Breast epithelium (tissue), 4 donors: ENCODE results near the gene PRKAA1. TPM values are rescaled to one million over a fixed set of nuclear protein-coding genes. Genes with fewer than 3 reads are reported as not detected.

Source experiments
- DNase-seq, 2 donors: peaks; one replicate each; pipeline ENCODE4 v3.0.0-alpha.2; 2019; ENCODE audit warnings: low spot score in 2 of 2
- H3K27ac ChIP-seq, 2 donors: fragments of 200-600 bp; sonication (generic) in 1 of 2; one replicate each; pipeline ENCODE4 v1.5.1; 2016 to 2019; ENCODE audit warnings: mild to moderate bottlenecking in 1 of 2
- H3K27me3 ChIP-seq, 2 donors: fragments of 200-600 bp; sonication (generic) in 1 of 2; one replicate each; pipeline versions ENCODE4 v1.5.1 to v1.6.0; 2017 to 2019; ENCODE audit warnings: control low read depth in 1 of 2, mild to moderate bottlenecking in 1 of 2
- H3K36me3 ChIP-seq: fragments of 200-600 bp; one replicate; pipeline ENCODE4 v1.5.1; 2019
- H3K4me1 ChIP-seq, 2 donors: fragments of 200-600 bp; sonication (generic); one replicate each; pipeline ENCODE4 v1.5.1; 2016 to 2019; ENCODE audit warnings: control low read depth in 1 of 2
- H3K4me3 ChIP-seq, 3 donors: fragments of 200-600 bp; sonication (generic); 1 replicate in 2 of 3; 2 replicates in 1 of 3; pipeline ENCODE4 v1.5.1; 2016 to 2019; ENCODE audit warnings: mild to moderate bottlenecking in 3 of 3, moderate library complexity in 2 of 3
- H3K9me3 ChIP-seq, 2 donors: fragments of 200-600 bp; sonication (generic) in 1 of 2; one replicate each; pipeline ENCODE4 v1.5.1; 2016 to 2019; ENCODE audit warnings: control low read depth in 1 of 2
- CTCF ChIP-seq, 3 donors: fragments of 450-650 bp; IDR thresholded peaks; one replicate each; pipeline ENCODE4 v1.5.1; 2016 to 2017; ENCODE audit warnings: antibody characterized with exemption in 3 of 3, mild to moderate bottlenecking in 3 of 3, moderate library complexity in 3 of 3
- POLR2A ChIP-seq: fragments of 450-650 bp; IDR thresholded peaks from one replicate; pipeline ENCODE4 v1.6.1; 2016; ENCODE audit warnings: antibody characterized with exemption, mild to moderate bottlenecking, moderate library complexity
- POLR2AphosphoS5 ChIP-seq, 3 donors: sonication (generic); formaldehyde crosslinking; IDR thresholded peaks; one replicate each; pipeline ENCODE4 v1.6.1; 2017; ENCODE audit warnings: antibody characterized with exemption in 3 of 3
- intact Hi-C: fragments of 100-400 bp; cut with DNase I; formaldehyde crosslinking; loops from one replicate; pipeline ENCODE4 v1.15.1; 2023; ENCODE audit warnings: low total_unique reads
- total RNA-seq, 3 donors: library from RNA; depleted of rRNA; stranded (reverse); fragments of >200 nt; gene quantifications; one replicate each; pipeline ENCODE4 v1.1.0, GENCODE V29; 2016

Gene PRKAA1
- total RNA-seq, 3 donors from 2014 or later, result 100 to 134 (median 112) TPM

DNA sequence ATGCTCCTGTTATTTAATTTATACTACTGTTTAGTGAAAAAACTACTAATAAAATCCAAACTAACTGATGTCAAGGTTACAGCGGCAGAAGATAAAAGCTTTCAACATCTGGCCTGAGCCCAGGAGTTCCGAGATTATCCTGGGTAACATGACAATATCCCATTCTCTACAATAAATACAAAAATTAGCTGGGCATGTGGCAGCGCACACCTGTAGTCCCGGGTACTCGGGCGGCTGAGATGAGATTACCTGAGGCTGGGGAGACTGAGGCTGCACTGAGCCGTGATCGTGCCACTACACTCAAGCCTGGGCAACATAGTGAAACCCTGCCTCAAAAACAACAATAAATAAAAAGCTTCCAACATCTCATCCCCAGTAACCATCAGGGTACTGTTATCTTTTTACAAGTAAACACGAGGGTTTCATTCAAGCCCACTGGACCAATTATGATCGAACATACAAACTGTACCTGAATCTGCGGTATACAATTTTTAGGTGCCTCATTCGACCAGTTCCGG lies 35.6 kb upstream of the PRKAA1 start:
- Histone ChIP-seq H3K4me3 (peak overlapping the region; percentile 74 to 88 (median 75)), H3K9me3 (no peaks in the 10 kb centered on the region), H3K27me3 (no peaks in the 10 kb centered on the region), H3K4me1 (peaks cover 0 to 8% of the 10 kb centered on the region in 2 donors), H3K27ac (peak overlapping the region; percentile 97 to 99), H3K36me3 (no peaks in the 10 kb centered on the region)
- intact Hi-C loops, result no loop called here
- DNase-seq, result no peak
- TF ChIP-seq CTCF (IDR thresholded peaks at IDR 0.05) (no peak), POLR2AphosphoS5 (IDR thresholded peaks at IDR 0.05) (no peak), POLR2A (no peak)

GRCh38 chr5:40832345-40832744 lies 34.2 kb upstream of the PRKAA1 start:
- peaks cover 4% of the 10 kb centered on the region for H3K36me3 ChIP-seq
- no peak overlapping the region for H3K4me3 ChIP-seq
- intact Hi-C loops, result no loop called here

GRCh38 chr5:40831346-40832210 lies 33.4 kb upstream of the PRKAA1 start:
- H3K36me3 ChIP-seq, result peaks cover 4% of the 10 kb centered on the region
- no peak for TF ChIP-seq POLR2A
- TF ChIP-seq POLR2AphosphoS5 (IDR thresholded peaks at IDR 0.05), result no peak
- TF ChIP-seq CTCF (IDR thresholded peaks at IDR 0.05), result no peak
- no peak overlapping the region for H3K4me3 ChIP-seq
- H3K27ac ChIP-seq, result no peak overlapping the region
- intact Hi-C loops, result no loop called here
- H3K4me1 ChIP-seq, result peaks cover 0 to 8% of the 10 kb centered on the region in 2 donors
- DNase-seq, result no peak
- H3K9me3 ChIP-seq, result no peaks in the 10 kb centered on the region
- H3K27me3 ChIP-seq, result no peaks in the 10 kb centered on the region

More at GRCh38 chr5:40832345-40832744, 34.2 kb upstream of the PRKAA1 start:
- DNase-seq, result no peak
- H3K4me1 ChIP-seq, result peaks cover 0 to 8% of the 10 kb centered on the region in 2 donors
- no peaks in the 10 kb centered on the region for H3K9me3 ChIP-seq
- TF ChIP-seq POLR2A (no peak), CTCF (IDR thresholded peaks at IDR 0.05) (no peak), POLR2AphosphoS5 (IDR thresholded peaks at IDR 0.05) (no peak)
- no peaks in the 10 kb centered on the region for H3K27me3 ChIP-seq
- H3K27ac ChIP-seq, result no peak overlapping the region

DNA sequence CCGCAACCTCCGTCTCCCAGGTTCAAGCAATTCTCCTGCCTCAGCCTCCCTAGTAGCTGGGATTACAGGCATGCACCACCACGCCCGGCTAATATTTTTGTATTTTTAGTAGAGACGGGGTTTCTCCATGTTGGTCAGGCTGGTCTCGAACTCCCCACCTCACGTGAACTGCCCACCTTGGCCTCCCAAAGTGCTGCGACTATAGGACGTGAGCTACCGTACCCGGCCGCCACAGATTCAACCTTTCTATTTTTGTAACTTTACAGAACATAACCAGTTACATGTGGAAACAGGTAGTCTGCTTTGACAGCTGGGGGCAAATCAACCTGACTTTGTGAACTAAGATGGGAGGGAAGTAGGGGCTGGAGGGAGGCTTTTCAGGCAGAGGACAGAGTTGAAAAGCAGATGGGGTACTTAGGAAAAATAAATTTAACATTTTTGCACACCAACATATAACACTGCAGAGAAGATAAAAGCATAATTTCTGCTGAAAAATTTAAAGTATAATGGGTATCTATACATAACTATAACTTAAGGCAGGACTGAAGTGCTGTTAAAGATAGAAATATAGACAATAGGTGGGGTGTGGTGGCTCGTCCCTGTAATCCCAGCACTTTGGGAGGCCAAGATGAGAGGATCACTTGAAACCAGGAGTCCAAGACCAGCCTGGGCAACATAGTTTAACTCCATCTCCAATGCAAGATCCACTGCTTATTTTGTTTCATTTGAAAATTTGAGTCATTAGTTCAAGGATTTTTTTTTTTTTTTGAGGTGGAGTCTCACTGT lies 31.8 kb upstream of the PRKAA1 start:
- H3K27ac ChIP-seq, result no peak overlapping the region
- intact Hi-C loops, result loop anchor here (2.0 kb wide), 1 partner anchor 33 kb away; no protein-coding TSS in a partner anchor
- no peak overlapping the region for H3K4me3 ChIP-seq
- DNase-seq, result no peak
- peaks cover 4% of the 10 kb centered on the region for H3K36me3 ChIP-seq
- no peaks in the 10 kb centered on the region for H3K9me3 ChIP-seq
- H3K27me3 ChIP-seq, result no peaks in the 10 kb centered on the region
- TF ChIP-seq POLR2AphosphoS5 (IDR thresholded peaks at IDR 0.05), result no peak
- TF ChIP-seq POLR2A, result no peak
- TF ChIP-seq CTCF (IDR thresholded peaks at IDR 0.05), result no peak
- H3K4me1 ChIP-seq, result peaks cover 0 to 8% of the 10 kb centered on the region in 2 donors
